SK-N-SH treated with all-trans-retinoic acid at 6 μM for 48 hours (cell line): ENCODE results near the gene EEFSEC.

Experiments used
- ATAC-seq: fragments of 200-7000 bp; cut with Tn5 transposase; 3 replicates; pipeline ENCODE4 v1.9.1; 2020; ENCODE audit warnings: mild to moderate bottlenecking, moderate library complexity
- ARNTL ChIP-seq: fragments of 450-650 bp; formaldehyde crosslinking; IDR thresholded peaks from 2 replicates; pipeline ENCODE4 v1.5.0; 2020; ENCODE audit warnings: low read depth, mild to moderate bottlenecking, moderate library complexity, borderline replicate concordance
- BACH2 ChIP-seq: fragments of 250-450 bp; sonication (Bioruptor Pico); IDR thresholded peaks from 2 replicates; pipeline ENCODE4 v1.9.0; 2021; ENCODE audit warnings: mild to moderate bottlenecking, borderline replicate concordance
- CREB5 ChIP-seq: fragments of 250-450 bp; sonication (Bioruptor Pico); IDR thresholded peaks from 2 replicates; pipeline ENCODE4 v1.5.1; 2020; ENCODE audit warnings: low read depth, mild to moderate bottlenecking, moderate library complexity
- CSDC2 ChIP-seq: fragments of 250-450 bp; sonication (Bioruptor Pico); IDR thresholded peaks from 2 replicates; pipeline ENCODE4 v1.5.0; 2020; ENCODE audit warnings: mild to moderate bottlenecking, moderate library complexity
- CSRNP3 ChIP-seq: fragments of 250-450 bp; sonication (Bioruptor Pico); IDR thresholded peaks from 2 replicates; pipeline ENCODE4 v1.5.1; 2021; ENCODE audit warnings: mild to moderate bottlenecking, moderate library complexity
- GLIS3 ChIP-seq: fragments of 250-450 bp; sonication (Bioruptor Pico); IDR thresholded peaks from 2 replicates; pipeline ENCODE4 v1.5.0; 2020; ENCODE audit warnings: mild to moderate bottlenecking, moderate library complexity
- ISL1 ChIP-seq: fragments of 250-450 bp; sonication (Bioruptor Pico); IDR thresholded peaks from 2 replicates; pipeline ENCODE4 v2.1.2; 2022; ENCODE audit warnings: mild to moderate bottlenecking, moderate library complexity
- OSR1 ChIP-seq: fragments of 250-450 bp; sonication (Bioruptor Pico); IDR thresholded peaks from 2 replicates; pipeline ENCODE4 v1.8.0; 2022; ENCODE audit warnings: moderate library complexity, mild to moderate bottlenecking, inconsistent platforms
- PATZ1 ChIP-seq: fragments of 250-450 bp; sonication (Bioruptor Pico); IDR thresholded peaks from 2 replicates; pipeline ENCODE4 v1.8.0; 2020; ENCODE audit warnings: mild to moderate bottlenecking, moderate library complexity, borderline replicate concordance
- RARB ChIP-seq: fragments of 250-450 bp; sonication (Bioruptor Pico); IDR thresholded peaks from 2 replicates; pipeline ENCODE4 v1.8.0; 2021; ENCODE audit warnings: mild to moderate bottlenecking, moderate library complexity
- SNAI2 ChIP-seq: fragments of 250-450 bp; sonication (Bioruptor Pico); IDR thresholded peaks from 2 replicates; pipeline ENCODE4 v1.5.0; 2020; ENCODE audit warnings: mild to moderate bottlenecking, moderate library complexity
- TCF4 ChIP-seq: fragments of 250-450 bp; sonication (Bioruptor Pico); IDR thresholded peaks from 2 replicates; pipeline ENCODE4 v1.8.0; 2021; ENCODE audit warnings: mild to moderate bottlenecking, moderate library complexity, borderline replicate concordance
- TOX ChIP-seq: fragments of 250-450 bp; sonication (Bioruptor Pico); IDR thresholded peaks from 2 replicates; pipeline ENCODE4 v1.8.0; 2021; ENCODE audit warnings: mild to moderate bottlenecking, moderate library complexity, borderline replicate concordance
- TSHZ2 ChIP-seq: fragments of 250-450 bp; sonication (Bioruptor Pico); IDR thresholded peaks from 2 replicates; pipeline ENCODE4 v1.5.0; 2020; ENCODE audit warnings: mild to moderate bottlenecking, moderate library complexity
- ZC3H10 ChIP-seq: fragments of 250-450 bp; sonication (Bioruptor Pico); IDR thresholded peaks from 2 replicates; pipeline ENCODE4 v1.5.1; 2021; ENCODE audit warnings: mild to moderate bottlenecking, moderate library complexity
- ZFP30 ChIP-seq: fragments of 450-650 bp; formaldehyde crosslinking; IDR thresholded peaks from 2 replicates; pipeline ENCODE4 v1.5.0; 2022; ENCODE audit warnings: mild to moderate bottlenecking, moderate library complexity
- ZNF565 ChIP-seq: fragments of 450-650 bp; formaldehyde crosslinking; conservative IDR thresholded peaks from 2 replicates; pipeline ENCODE4 v1.5.0; 2020; ENCODE audit warnings: low read depth, mild to moderate bottlenecking, moderate library complexity
- ZNF70 ChIP-seq: fragments of 450-650 bp; formaldehyde crosslinking; IDR thresholded peaks from 2 replicates; pipeline ENCODE4 v1.5.0; 2020; ENCODE audit warnings: mild to moderate bottlenecking, moderate library complexity
- ZNF8 ChIP-seq: fragments of 450-650 bp; formaldehyde crosslinking; IDR thresholded peaks from 2 replicates; pipeline ENCODE4 v1.5.0; 2020; ENCODE audit warnings: mild to moderate bottlenecking, moderate library complexity

EEFSEC gene

GRCh38 chr3:128229106-128229857 lies 76.0 kb downstream of the EEFSEC start:
- ATAC-seq, result no peak

GRCh38 chr3:128231606-128232005 lies 78.3 kb downstream of the EEFSEC start:
- ATAC-seq, result no peak

More at GRCh38 chr3:128229106-128229857, 76.0 kb downstream of the EEFSEC start:
- TF ChIP-seq ZNF70 (CRISPR knock-in tag) (no peak), TSHZ2 (no peak), CSRNP3 (CRISPR knock-in tag) (no peak), PATZ1 (CRISPR knock-in tag) (no peak), ZC3H10 (CRISPR knock-in tag) (no peak), ZFP30 (no peak), ZNF565 (CRISPR knock-in tag) (no peak), ISL1 (CRISPR knock-in tag) (no peak), TOX (CRISPR knock-in tag) (no peak), RARB (no peak)

More at GRCh38 chr3:128231606-128232005, 78.3 kb downstream of the EEFSEC start:
- TF ChIP-seq BACH2 (no peak), TSHZ2 (no peak), ZNF565 (CRISPR knock-in tag) (no peak), OSR1 (CRISPR knock-in tag) (no peak), CREB5 (CRISPR knock-in tag) (no peak), SNAI2 (CRISPR knock-in tag) (no peak), CSDC2 (CRISPR knock-in tag) (no peak), ARNTL (CRISPR knock-in tag) (no peak), TCF4 (CRISPR knock-in tag) (no peak), ZNF8 (no peak), GLIS3 (CRISPR knock-in tag) (no peak), CSRNP3 (CRISPR knock-in tag) (no peak), ZNF70 (CRISPR knock-in tag) (no peak), TOX (CRISPR knock-in tag) (no peak)
